Kidney (tissue), 14 donors: ENCODE data around the gene NOTCH1. TPM values are rescaled to one million over a fixed set of nuclear protein-coding genes. Genes with fewer than 3 reads are reported as not detected.
A peak's percentile ranks its signal among the peaks of the same experiment; 100 is the strongest.

Experiments
- DNase-seq, 5 donors: peaks; one replicate each; pipeline ENCODE4 v3.0.0-alpha.2; 2013 to 2020
- FAIRE-seq: peaks from 2 replicates; lab custom pipeline; 2012; peaks lifted over from hg19 to GRCh38; lab: Jason Lieb, UNC
- H3K27ac ChIP-seq, 2 donors: one replicate each; pipeline ENCODE4 v1.7.0; 2013; ENCODE audit warnings: low read depth in 2 of 2, low read length in 2 of 2, inconsistent platforms in 1 of 2
- H3K27me3 ChIP-seq: one replicate; pipeline ENCODE4 v1.7.1; 2013; ENCODE audit warnings: low read length, inconsistent platforms; ENCODE audit not compliant: control insufficient read depth, insufficient read depth
- H3K36me3 ChIP-seq, 3 donors: one replicate each; pipeline versions ENCODE4 v1.7.0 to v1.7.1; 2013; ENCODE audit warnings: low read length in 3 of 3, control low read depth in 1 of 3, inconsistent platforms in 1 of 3; ENCODE audit not compliant: insufficient read depth in 3 of 3, control insufficient read depth in 2 of 3
- H3K4me1 ChIP-seq, 3 donors: one replicate each; pipeline versions ENCODE4 v1.7.0 to v1.7.1; 2013; ENCODE audit warnings: low read length in 3 of 3, inconsistent platforms in 1 of 3, low read depth in 1 of 3; ENCODE audit not compliant: control insufficient read depth in 2 of 3, insufficient read depth in 2 of 3
- H3K4me3 ChIP-seq, 3 donors: one replicate each; pipeline versions ENCODE4 v1.7.0 to v1.8.1; 2013; ENCODE audit warnings: low read length in 3 of 3, control low read depth in 1 of 3, inconsistent platforms in 1 of 3
- H3K9ac ChIP-seq, 3 donors: one replicate each; pipeline versions ENCODE4 v1.7.0 to v1.7.1; 2013; ENCODE audit warnings: low read length in 3 of 3, control low read depth in 1 of 3, inconsistent platforms in 1 of 3
- H3K9me3 ChIP-seq, 3 donors: one replicate each; pipeline versions ENCODE4 v1.7.0 to v1.7.1; 2013; ENCODE audit warnings: low read length in 3 of 3, control low read depth in 1 of 3, inconsistent platforms in 1 of 3; ENCODE audit not compliant: control insufficient read depth in 2 of 3, insufficient read depth in 1 of 3
- intact Hi-C: fragments of 100-400 bp; cut with DNase I; formaldehyde crosslinking; loops from one replicate; pipeline ENCODE4 v1.11.1; 2022
- polyA plus RNA-seq: library from polyadenylated mRNA; stranded (reverse); fragments of 350-450 nt; fragmentation: Illumina TruSeq; extraction: RNeasy Lipid Tissue Mini Kit (QIAGEN cat#74804); gene quantifications from one replicate; pipeline ENCODE4 v1.2.3, GENCODE V29; 2014; ENCODE audit warnings: low read depth, low replicate concordance; ENCODE audit not compliant: insufficient read depth
- total RNA-seq: library from RNA; stranded (reverse); fragmentation: NEBNext Ultra II Directional; extraction: Animal tissue kit (Norgen Biotek cat#: 25700); gene quantifications from one replicate; pipeline ENCODE4 v1.2.1, GENCODE V29; 2021
- TF ChIP-seq, protein P1 (sequence below): IDR thresholded peaks from 3 replicates; pipeline ENCODE4 v1.5.1; 2012; ENCODE audit warnings: mild to moderate bottlenecking, moderate library complexity, borderline replicate concordance; ENCODE audit not compliant: insufficient read depth; ENCODE audit errors: extremely low read depth
- donor health status: control.
- donor health status: control.
- donor health status: control.
- donor health status: control.
- donor health status: control.
- donor health status: DM: yes; HTN: yes; CAD: no.
- donor health status: Normal renal cell carcinoma (clear cell type).

NOTCH1 gene
- total and polyA plus RNA-seq, 2 donors from 2014 or later, result 6.5 to 77.2 TPM

GRCh38 chr9:136529516-136530460 lies 16.1 kb downstream of the NOTCH1 start:
- Histone ChIP-seq H3K27ac (no peak overlapping the region), H3K9me3 (no peaks in the 10 kb centered on the region), H3K4me1 (peaks cover 0 to 70% (median 12%) of the 10 kb centered on the region in 3 donors), H3K9ac (no peak overlapping the region), H3K36me3 (no peaks in the 10 kb centered on the region), H3K4me3 (no peak overlapping the region), H3K27me3 (no peaks in the 10 kb centered on the region)
- TF ChIP-seq, protein P1, sequence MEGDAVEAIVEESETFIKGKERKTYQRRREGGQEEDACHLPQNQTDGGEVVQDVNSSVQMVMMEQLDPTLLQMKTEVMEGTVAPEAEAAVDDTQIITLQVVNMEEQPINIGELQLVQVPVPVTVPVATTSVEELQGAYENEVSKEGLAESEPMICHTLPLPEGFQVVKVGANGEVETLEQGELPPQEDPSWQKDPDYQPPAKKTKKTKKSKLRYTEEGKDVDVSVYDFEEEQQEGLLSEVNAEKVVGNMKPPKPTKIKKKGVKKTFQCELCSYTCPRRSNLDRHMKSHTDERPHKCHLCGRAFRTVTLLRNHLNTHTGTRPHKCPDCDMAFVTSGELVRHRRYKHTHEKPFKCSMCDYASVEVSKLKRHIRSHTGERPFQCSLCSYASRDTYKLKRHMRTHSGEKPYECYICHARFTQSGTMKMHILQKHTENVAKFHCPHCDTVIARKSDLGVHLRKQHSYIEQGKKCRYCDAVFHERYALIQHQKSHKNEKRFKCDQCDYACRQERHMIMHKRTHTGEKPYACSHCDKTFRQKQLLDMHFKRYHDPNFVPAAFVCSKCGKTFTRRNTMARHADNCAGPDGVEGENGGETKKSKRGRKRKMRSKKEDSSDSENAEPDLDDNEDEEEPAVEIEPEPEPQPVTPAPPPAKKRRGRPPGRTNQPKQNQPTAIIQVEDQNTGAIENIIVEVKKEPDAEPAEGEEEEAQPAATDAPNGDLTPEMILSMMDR, result no peak
- no peak for FAIRE-seq
- intact Hi-C loops, result no loop called here
- no peak for DNase-seq

DNA sequence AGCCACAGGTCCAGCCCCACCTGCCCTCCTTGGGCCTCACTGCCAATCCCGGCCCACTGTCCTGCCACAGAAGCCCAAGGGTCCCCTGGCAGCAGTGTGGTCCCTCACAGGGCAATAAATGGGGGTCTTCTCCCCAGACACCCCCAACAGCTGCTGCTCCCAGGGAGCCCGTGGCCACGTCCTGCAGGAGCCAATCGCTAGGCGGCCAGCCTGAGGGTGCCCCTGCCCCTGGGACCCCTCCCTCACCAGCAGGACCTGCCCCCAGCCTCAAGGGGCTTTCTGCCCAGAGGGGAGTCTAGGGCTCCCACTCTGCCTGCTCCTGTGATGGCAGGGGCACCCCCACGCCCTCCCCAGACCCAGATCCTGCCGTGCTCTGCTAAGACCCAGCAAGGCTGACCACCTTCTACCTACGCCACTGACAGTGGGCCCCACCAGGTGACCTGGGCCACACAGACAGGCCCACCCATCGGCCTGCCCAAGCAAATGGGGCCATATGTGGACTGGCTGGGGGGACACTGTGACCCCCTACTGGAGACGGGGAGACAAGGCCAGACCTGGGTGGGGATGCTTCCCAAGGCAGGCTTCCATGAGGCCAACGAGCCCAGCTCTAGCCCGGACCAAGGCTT lies 17.0 kb downstream of the NOTCH1 start:
- Histone ChIP-seq H3K9ac (no peak overlapping the region), H3K9me3 (no peaks in the 10 kb centered on the region), H3K27ac (no peak overlapping the region), H3K4me3 (no peak overlapping the region), H3K27me3 (no peaks in the 10 kb centered on the region), H3K36me3 (no peaks in the 10 kb centered on the region), H3K4me1 (peaks cover 0 to 64% (median 12%) of the 10 kb centered on the region in 3 donors)
- no peak for DNase-seq
- no peak for FAIRE-seq
- intact Hi-C loops, result no loop called here
- TF ChIP-seq, protein P1, result no peak

DNA sequence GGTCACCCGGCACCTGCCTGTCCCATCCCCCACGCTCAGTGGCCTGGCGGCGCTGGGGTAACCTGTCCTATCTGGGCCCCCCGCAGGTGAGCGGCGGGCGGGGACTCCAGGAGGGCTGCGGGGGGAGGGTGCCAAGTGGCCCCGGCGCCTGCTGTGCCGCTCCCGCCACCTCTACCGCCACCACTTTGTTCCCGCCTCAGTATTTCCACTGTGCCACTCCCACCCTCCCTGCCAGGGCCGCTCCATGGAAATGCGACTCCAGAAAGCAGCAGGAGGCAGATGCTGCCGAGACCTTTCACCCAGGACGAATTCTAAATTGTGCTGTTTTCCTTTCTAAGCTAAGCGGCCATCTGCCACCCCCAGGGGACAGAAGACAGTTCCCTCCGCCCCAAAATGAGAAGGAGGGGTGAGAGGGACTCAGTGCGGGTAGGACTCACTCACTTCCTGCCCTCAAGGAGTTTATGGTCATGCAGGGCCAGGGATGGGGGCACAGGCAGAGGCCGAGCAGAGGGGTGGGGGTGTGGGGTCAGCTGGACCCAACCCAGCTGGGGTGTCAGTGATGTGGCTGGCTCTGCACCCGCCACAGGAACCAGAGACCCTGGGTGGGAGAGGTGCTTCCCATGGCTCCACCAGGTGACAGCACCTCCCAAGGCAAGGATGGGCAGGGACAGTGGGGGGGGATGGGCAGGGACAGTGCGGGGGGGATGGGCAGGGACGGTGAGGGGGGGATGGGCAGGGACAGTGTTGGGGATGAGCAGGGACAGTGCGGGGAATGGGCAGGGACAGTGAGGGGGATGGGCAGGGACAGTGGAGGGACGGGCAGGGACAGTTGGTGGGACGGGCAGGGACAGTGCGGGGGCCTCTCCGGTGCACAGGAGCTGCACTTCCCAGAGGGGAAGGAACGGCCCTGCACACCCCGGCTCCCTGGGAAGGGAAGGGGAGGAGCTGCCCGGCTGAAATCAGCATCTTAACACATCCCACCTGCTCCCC lies 17.8 kb downstream of the NOTCH1 start:
- TF ChIP-seq, protein P1, result no peak
- Histone ChIP-seq H3K4me1 (peaks cover 0 to 59% (median 12%) of the 10 kb centered on the region in 3 donors), H3K27ac (peak overlapping the region in 1 of 2 donors; percentile 17), H3K9me3 (no peaks in the 10 kb centered on the region), H3K36me3 (no peaks in the 10 kb centered on the region), H3K4me3 (no peak overlapping the region), H3K27me3 (no peaks in the 10 kb centered on the region), H3K9ac (no peak overlapping the region)
- FAIRE-seq (no peak), DNase-seq (peak in 4 of 5 donors; percentile 71 to 85 (median 82))
- intact Hi-C loops, result no loop called here
